GM12878 (cell line): ENCODE results near the gene SMTNL1. TPM values are rescaled to one million over a fixed set of nuclear protein-coding genes. Genes with fewer than 3 reads are reported as not detected.

Experiments used
- ATAC-seq: fragments of 200-7000 bp; cut with Tn5 transposase; 3 replicates; pipeline ENCODE4 v1.9.1; 2020; ENCODE audit warnings: mild to moderate bottlenecking, moderate library complexity
- BruUV-seq: library from RNA; stranded (reverse); fragments of 400-500 nt; replicated peaks from 2 replicates; lab custom pipeline; 2021; lab: Mats Ljungman, UMichigan
- CTCF ChIA-PET: fragments of 300-600 bp; sonication (Branson Sonifier 250); formaldehyde crosslinking; extraction: SDS; loops from one replicate; lab custom pipeline; 2021; ENCODE audit warnings: inconsistent platforms; lab: Yijun Ruan, JAX
- POLR2A ChIA-PET: fragments of 350-600 bp; formaldehyde crosslinking; extraction: SDS; loops from one replicate; lab custom pipeline; 2021; ENCODE audit warnings: inconsistent platforms; lab: Charles Lee
- RAD21 ChIA-PET: fragments of 300-600 bp; sonication (Branson Sonifier 250); formaldehyde crosslinking; loops from one replicate; lab custom pipeline; 2023; ENCODE audit warnings: antibody characterized with exemption; ENCODE audit not compliant: unreplicated experiment; lab: Charles Lee
- SMC1A ChIA-PET: fragments of 300-600 bp; sonication (Branson Sonifier 250); formaldehyde crosslinking; loops from one replicate; lab custom pipeline; 2023; ENCODE audit not compliant: unreplicated experiment, uncharacterized antibody; lab: Charles Lee
- DNase-seq: peaks from one replicate; pipeline ENCODE4 v3.0.0-alpha.2; 2011; ENCODE audit warnings: low read depth, low spot score
- FAIRE-seq: peaks from 3 replicates; lab custom pipeline; 2011; peaks lifted over from hg19 to GRCh38; lab: Jason Lieb, UNC
- H2AFZ ChIP-seq: 2 replicates; pipeline ENCODE4 v1.6.0; 2011; ENCODE audit warnings: low read depth, low read length, control low read depth; ENCODE audit not compliant: control insufficient read depth
- H3K27ac ChIP-seq: 2 replicates; pipeline ENCODE4 v1.5.1; 2011; ENCODE audit warnings: control low read depth; ENCODE audit not compliant: control insufficient read depth, insufficient read depth
- H3K27me3 ChIP-seq, 2 experiments: replicated peaks in 1 of 2; 2 replicates each; pipeline versions ENCODE4 v1.6.0 to v1.6.1; 2011; ENCODE audit warnings: low read length in 1 of 2; ENCODE audit not compliant: control insufficient read depth in 2 of 2, insufficient read depth in 2 of 2
- H3K36me3 ChIP-seq, 2 experiments: 2 replicates each; pipeline ENCODE4 v1.5.1; 2011; ENCODE audit warnings: low read length in 1 of 2; ENCODE audit not compliant: control insufficient read depth in 2 of 2, insufficient read depth in 2 of 2
- H3K4me1 ChIP-seq: 2 replicates; pipeline ENCODE4 v1.6.1; 2011; ENCODE audit warnings: mild to moderate bottlenecking, low read length, moderate library complexity, mixed read lengths; ENCODE audit not compliant: control insufficient read depth, insufficient read depth
- H3K4me2 ChIP-seq: 2 replicates; pipeline ENCODE4 v1.6.0; 2011; ENCODE audit warnings: control low read depth; ENCODE audit not compliant: control insufficient read depth, insufficient read depth
- H3K4me3 ChIP-seq: fragments of 200-600 bp; sonication (generic); 2 replicates; pipeline ENCODE4 v1.5.1; 2016
- H3K79me2 ChIP-seq: 2 replicates; pipeline ENCODE4 v1.6.0; 2011; ENCODE audit warnings: low read length; ENCODE audit not compliant: control insufficient read depth, insufficient read depth
- H3K9ac ChIP-seq: 2 replicates; pipeline ENCODE4 v1.8.0; 2011; ENCODE audit warnings: low read length, control low read depth, mixed read lengths; ENCODE audit not compliant: control insufficient read depth, insufficient read depth
- H3K9me3 ChIP-seq: replicated peaks from 3 replicates; pipeline ENCODE4 v1.5.1; 2011; ENCODE audit warnings: mild to moderate bottlenecking, low read length; ENCODE audit not compliant: control insufficient read depth, insufficient read depth
- H4K20me1 ChIP-seq: 2 replicates; pipeline ENCODE4 v1.6.0; 2011; ENCODE audit not compliant: control insufficient read depth, insufficient read depth
- EGR1 ChIP-seq, 2 experiments: IDR thresholded peaks; 1 replicate in 1 of 2; 2 replicates in 1 of 2; pipeline ENCODE4 v1.6.1; 2011 to 2012; ENCODE audit warnings: low read depth in 2 of 2, low read length in 2 of 2, borderline replicate concordance in 1 of 2, mild to moderate bottlenecking in 1 of 2, moderate library complexity in 1 of 2
- EP300 ChIP-seq, 2 experiments: fragments of 150-350 bp in 1 of 2; IDR thresholded peaks; 2 replicates each; pipeline ENCODE4 v1.6.1; 2011 to 2012; ENCODE audit warnings: low read depth in 2 of 2, low read length in 2 of 2, borderline replicate concordance in 1 of 2, improper control_type of control experiment in 1 of 2, inconsistent platforms in 1 of 2; ENCODE audit not compliant: control insufficient read depth in 1 of 2
- MYB ChIP-seq: fragments of 150-350 bp; IDR thresholded peaks from 2 replicates; pipeline ENCODE4 v1.6.1; 2014; ENCODE audit warnings: mild to moderate bottlenecking, low read depth, low read length, borderline replicate concordance
- SIX5 ChIP-seq: IDR thresholded peaks from 2 replicates; pipeline ENCODE4 v1.6.1; 2011; ENCODE audit warnings: mild to moderate bottlenecking, low read depth, low read length, moderate library complexity; ENCODE audit not compliant: severe bottlenecking
- STAT1 ChIP-seq: fragments of 450-650 bp; conservative IDR thresholded peaks from 2 replicates; pipeline ENCODE4 v1.6.1; 2014; ENCODE audit warnings: antibody characterized with exemption, mild to moderate bottlenecking
- STAT3 ChIP-seq: IDR thresholded peaks from 2 replicates; pipeline ENCODE4 v1.6.1; 2011; ENCODE audit warnings: low read depth, low read length, improper control_type of control experiment
- TBL1XR1 ChIP-seq: IDR thresholded peaks from 2 replicates; pipeline ENCODE4 v1.6.1; 2012; ENCODE audit warnings: low read depth, low read length, improper control_type of control experiment
- TCF3 ChIP-seq: IDR thresholded peaks from 2 replicates; pipeline ENCODE4 v1.6.1; 2012; ENCODE audit warnings: low read depth, mild to moderate bottlenecking, low read length, borderline replicate concordance; ENCODE audit not compliant: insufficient read depth
- YBX1 ChIP-seq: fragments of 450-650 bp; IDR thresholded peaks from 2 replicates; pipeline ENCODE4 v1.6.1; 2016; ENCODE audit warnings: antibody characterized with exemption
- ZNF622 ChIP-seq: fragments of 450-650 bp; IDR thresholded peaks from 2 replicates; pipeline ENCODE4 v1.6.1; 2017; ENCODE audit warnings: mild to moderate bottlenecking, inconsistent platforms
- WGBS: methylation state at CpG from one replicate; pipeline ENCODE4 v1.1.6; 2016; ENCODE audit warnings: low lambda C conversion rate; ENCODE audit not compliant: insufficient replicate concordance, insufficient coverage; ENCODE audit errors: missing lambda C conversion rate; 5-methylcytosine and 5-hydroxymethylcytosine counted together
- in situ Hi-C: fragments of 300-500 bp; cut with MboI; formaldehyde crosslinking; loops from 9 replicates; pipeline ENCODE4 v1.14.3; 2018; ENCODE audit warnings: mixed read lengths
- intact Hi-C: fragments of 100-400 bp; cut with micrococcal nuclease; formaldehyde crosslinking; loops from one replicate; pipeline ENCODE4 v1.14.2; 2022; ENCODE audit not compliant: unreplicated experiment
- polyA plus RNA-seq, 11 experiments: library from polyadenylated mRNA; depleted of rRNA in 4 of 11; unstranded in 6 of 11; stranded (reverse) in 5 of 11; fragments of >200 nt; fragmentation: Nextera tagmentation in 4 of 11; fragmentation: Illumina TruSeq in 1 of 11; extraction: Ambion mirVana in 4 of 11; extraction: Trizol in 1 of 11; gene quantifications; 1 replicate in 1 of 11; 2 replicates in 10 of 11; pipeline versions ENCODE4 v1.2.1 to v1.2.3, GENCODE V29; 2011 to 2016; ENCODE audit warnings: inconsistent platforms in 2 of 11, missing spikeins in 2 of 11, low read depth in 1 of 11
- total RNA-seq, 4 experiments: library from RNA; depleted of rRNA in 3 of 4; stranded (reverse); fragments of >200 nt in 3 of 4; fragmentation: Illumina TruSeq in 1 of 4; extraction: Trizol in 1 of 4; gene quantifications; 2 replicates each; pipeline versions ENCODE4 v1.2.1 to v1.2.3, GENCODE V29; 2013 to 2021
- TF ChIP-seq, protein P1 (sequence below): fragments of 450-650 bp; IDR thresholded peaks from 2 replicates; pipeline ENCODE4 v1.6.1; 2014; ENCODE audit warnings: mild to moderate bottlenecking
- TF ChIP-seq, protein P2 (sequence below): IDR thresholded peaks from 2 replicates; pipeline ENCODE4 v1.6.1; 2011; ENCODE audit warnings: borderline replicate concordance, low read depth, mild to moderate bottlenecking, moderate library complexity, mixed read lengths, low read length; ENCODE audit not compliant: insufficient read depth; ENCODE audit errors: extremely low read length

Gene SMTNL1
- total and polyA plus RNA-seq, 10 of the 15 experiments (the other 5 are each of a cell fraction or from before 2014, with no cell fraction given): 0.06 to 0.17 (median 0.10) TPM; not detected in 7

DNA sequence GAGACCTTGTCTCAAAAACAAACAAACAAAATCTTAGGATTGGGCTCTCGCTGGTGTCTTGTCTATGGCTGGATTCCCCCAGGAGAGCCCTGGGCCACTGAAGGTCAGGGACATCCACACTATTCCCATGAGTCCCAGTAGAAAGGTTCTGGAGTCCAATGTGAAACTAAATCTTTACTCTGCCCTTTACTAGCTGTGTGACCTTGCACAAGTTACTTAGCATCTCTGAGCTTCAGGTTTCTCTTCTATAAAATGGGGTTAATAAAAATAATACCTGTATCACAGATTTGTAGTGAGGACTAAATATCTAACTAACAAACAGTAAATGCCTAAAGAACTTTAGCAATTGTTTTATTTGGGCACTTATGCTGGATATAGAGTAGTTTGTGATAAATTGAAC, 30.9 kb upstream of the SMTNL1 start (continued):
- TF ChIP-seq, protein P1, sequence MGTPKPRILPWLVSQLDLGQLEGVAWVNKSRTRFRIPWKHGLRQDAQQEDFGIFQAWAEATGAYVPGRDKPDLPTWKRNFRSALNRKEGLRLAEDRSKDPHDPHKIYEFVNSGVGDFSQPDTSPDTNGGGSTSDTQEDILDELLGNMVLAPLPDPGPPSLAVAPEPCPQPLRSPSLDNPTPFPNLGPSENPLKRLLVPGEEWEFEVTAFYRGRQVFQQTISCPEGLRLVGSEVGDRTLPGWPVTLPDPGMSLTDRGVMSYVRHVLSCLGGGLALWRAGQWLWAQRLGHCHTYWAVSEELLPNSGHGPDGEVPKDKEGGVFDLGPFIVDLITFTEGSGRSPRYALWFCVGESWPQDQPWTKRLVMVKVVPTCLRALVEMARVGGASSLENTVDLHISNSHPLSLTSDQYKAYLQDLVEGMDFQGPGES: no peak
- no peak for TF ChIP-seq EP300 (IDR thresholded peaks at IDR 0.05; ENCODE audit: borderline replicate concordance in 1 of 2, control insufficient read depth in 1 of 2, low read depth in 2 of 2, low read length in 2 of 2)

DNA sequence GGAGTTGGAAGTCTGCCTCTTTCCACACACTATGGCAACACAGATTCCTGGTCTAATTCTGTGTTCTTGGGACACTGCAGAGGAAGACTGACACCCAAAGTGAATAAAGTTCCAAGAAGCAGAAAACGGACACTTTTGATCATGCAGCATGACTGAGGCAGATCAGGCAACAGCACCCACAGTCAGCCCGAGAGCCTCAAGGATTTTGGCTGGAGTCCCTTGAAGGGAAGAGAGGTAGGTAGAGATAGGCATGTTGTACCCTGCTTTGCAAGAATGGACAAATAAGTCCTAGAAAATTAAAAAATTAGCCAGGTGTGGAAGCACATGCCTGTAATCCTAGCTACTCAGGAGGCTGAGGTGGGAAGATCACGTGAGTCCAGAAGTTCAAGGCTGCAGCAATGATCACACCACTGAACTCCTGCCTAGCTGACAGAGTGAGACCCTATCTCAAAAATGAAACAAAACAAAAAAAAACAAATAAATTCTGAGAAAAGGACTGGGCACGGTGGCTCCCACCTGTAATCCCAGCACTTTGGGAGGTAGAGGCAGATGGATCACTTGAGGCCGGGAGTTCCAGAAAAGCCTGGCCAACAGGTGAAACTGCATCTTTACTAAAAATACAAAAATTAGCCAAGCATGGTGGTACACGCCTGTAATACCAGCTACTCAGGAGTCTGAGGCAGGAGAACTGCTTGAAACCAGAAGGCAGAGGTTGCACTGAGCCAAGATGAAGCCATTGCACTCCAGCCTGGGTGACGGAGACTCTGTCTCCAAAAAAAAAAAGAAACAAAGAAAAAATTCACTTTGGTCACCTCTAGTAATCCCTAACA, 28.8 kb upstream of the SMTNL1 start:
- Histone ChIP-seq H3K79me2 (no peaks in the 10 kb centered on the region), H3K27me3 (no peaks in the 10 kb centered on the region), H4K20me1 (no peaks in the 10 kb centered on the region), H3K4me3 (no peak overlapping the region), H3K36me3 (no peaks in the 10 kb centered on the region), H2AFZ (no peak overlapping the region), H3K9ac (no peak overlapping the region), H3K4me2 (no peak overlapping the region), H3K27ac (no peak overlapping the region), H3K4me1 (no peaks in the 10 kb centered on the region), H3K9me3 (no peaks in the 10 kb centered on the region)
- 96% methylated on average over 7 of the region's 7 CpGs for WGBS
- no peak for DNase-seq
- ATAC-seq: no peak
- ChIA-PET SMC1A (interaction anchor here (1.2 to 4.9 kb wide), 2 partner anchors 14 to 175 kb away, joined by 3 to 20 read pairs; no protein-coding TSS in a partner anchor), CTCF (interaction anchor here (0.7 to 5.7 kb wide), 3 partner anchors 15 to 1721 kb away, joined by 3 to 54 read pairs (median 4); no protein-coding TSS in a partner anchor), RAD21 (interaction anchor here (1.2 kb wide), 1 partner anchor 15 kb away, joined by 3 read pairs; no protein-coding TSS in a partner anchor), POLR2A (interaction anchor here (0.5 kb wide), 1 partner anchor 51 kb away, joined by 4 read pairs; no protein-coding TSS in a partner anchor)
- intact Hi-C loops: no loop called here
- no TSS peak for BruUV-seq
- in situ Hi-C loops: no loop called here
- TF ChIP-seq STAT1 (no peak), EGR1 (IDR thresholded peaks at IDR 0.05; ENCODE audit: borderline replicate concordance in 1 of 2, low read depth in 2 of 2, low read length in 2 of 2) (no peak), STAT3 (no peak), TBL1XR1 (no peak), MYB (no peak), SIX5 (no peak), YBX1 (no peak), TCF3 (no peak), ZNF622 (no peak)
- TF ChIP-seq, protein P2, sequence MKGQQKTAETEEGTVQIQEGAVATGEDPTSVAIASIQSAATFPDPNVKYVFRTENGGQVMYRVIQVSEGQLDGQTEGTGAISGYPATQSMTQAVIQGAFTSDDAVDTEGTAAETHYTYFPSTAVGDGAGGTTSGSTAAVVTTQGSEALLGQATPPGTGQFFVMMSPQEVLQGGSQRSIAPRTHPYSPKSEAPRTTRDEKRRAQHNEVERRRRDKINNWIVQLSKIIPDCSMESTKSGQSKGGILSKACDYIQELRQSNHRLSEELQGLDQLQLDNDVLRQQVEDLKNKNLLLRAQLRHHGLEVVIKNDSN: no peak
- no peak for FAIRE-seq
